Measurements from ENCODE around the gene AAK1.

Gene AAK1

GRCh38 chr2:69620870-69621269 is 22.7 kb downstream of the AAK1 start:
- Histone ChIP-seq H3K9me3 (ENCODE audit: control insufficient read depth, low read length) (no peaks in the 10 kb centered on the region), H3K4me3 (ENCODE audit: low read depth, low read length) (no peak overlapping the region), H3K27me3 (ENCODE audit: control insufficient read depth, insufficient read depth, low read length) (no peaks in the 10 kb centered on the region), H2AFZ (no peak overlapping the region), H3K4me2 (ENCODE audit: low read length) (no peak overlapping the region), H3K36me3 (ENCODE audit: control insufficient read depth, insufficient read depth, low read length) (no peaks in the 10 kb centered on the region), H3K79me2 (peaks cover 80% of the 10 kb centered on the region), H3K4me1 (peaks cover 51% of the 10 kb centered on the region), H3K9ac (no peak overlapping the region), H3K27ac (peak overlapping the region; percentile 8)
- TF ChIP-seq CTCF (IDR thresholded peaks at IDR 0.05) = no peak

- Histone ChIP-seq H3K9ac (no peak overlapping the region), H3K4me1 (peaks cover 57% of the 10 kb centered on the region), H2AFZ (no peak overlapping the region), H3K27me3 (ENCODE audit: control insufficient read depth, insufficient read depth, low read length) (no peaks in the 10 kb centered on the region), H3K9me3 (ENCODE audit: control insufficient read depth, low read length) (no peaks in the 10 kb centered on the region), H3K79me2 (peaks cover 83% of the 10 kb centered on the region), H3K4me2 (ENCODE audit: low read length) (peak overlapping the region; percentile 32), H3K27ac (peak overlapping the region; percentile 42), H3K36me3 (ENCODE audit: control insufficient read depth, insufficient read depth, low read length) (no peaks in the 10 kb centered on the region), H3K4me3 (ENCODE audit: low read depth, low read length) (no peak overlapping the region)
- no peak for TF ChIP-seq CTCF (IDR thresholded peaks at IDR 0.05)
Measured at GRCh38 chr2:69619725-69620124, 23.8 kb downstream of the AAK1 start.

GRCh38 chr2:69618362-69618761 is 25.2 kb downstream of the AAK1 start:
- Histone ChIP-seq H3K4me1 (peaks cover 69% of the 10 kb centered on the region), H3K79me2 (peaks cover 92% of the 10 kb centered on the region), H3K27ac (peak overlapping the region; percentile 42), H3K27me3 (ENCODE audit: control insufficient read depth, insufficient read depth, low read length) (no peaks in the 10 kb centered on the region), H3K4me2 (ENCODE audit: low read length) (peak overlapping the region; percentile 34), H3K9me3 (ENCODE audit: control insufficient read depth, low read length) (no peaks in the 10 kb centered on the region), H3K9ac (no peak overlapping the region), H3K4me3 (ENCODE audit: low read depth, low read length) (no peak overlapping the region), H2AFZ (no peak overlapping the region), H3K36me3 (ENCODE audit: control insufficient read depth, insufficient read depth, low read length) (no peaks in the 10 kb centered on the region)
- TF ChIP-seq CTCF (IDR thresholded peaks at IDR 0.05) = no peak

- Histone ChIP-seq H2AFZ (no peak overlapping the region), H3K27me3 (ENCODE audit: control insufficient read depth, insufficient read depth, low read length) (no peaks in the 10 kb centered on the region), H3K9me3 (ENCODE audit: control insufficient read depth, low read length) (no peaks in the 10 kb centered on the region), H3K36me3 (ENCODE audit: control insufficient read depth, insufficient read depth, low read length) (no peaks in the 10 kb centered on the region), H3K4me3 (ENCODE audit: low read depth, low read length) (no peak overlapping the region), H3K4me2 (ENCODE audit: low read length) (no peak overlapping the region), H3K9ac (no peak overlapping the region), H3K4me1 (peaks cover 73% of the 10 kb centered on the region), H3K79me2 (peaks cover 92% of the 10 kb centered on the region), H3K27ac (peak overlapping the region; percentile 17)
- TF ChIP-seq CTCF (IDR thresholded peaks at IDR 0.05) = no peak
Measured at GRCh38 chr2:69617744-69618143, 25.8 kb downstream of the AAK1 start.

- Histone ChIP-seq H3K4me1 (peaks cover 76% of the 10 kb centered on the region), H3K4me3 (ENCODE audit: low read depth, low read length) (no peak overlapping the region), H3K36me3 (ENCODE audit: control insufficient read depth, insufficient read depth, low read length) (no peaks in the 10 kb centered on the region)
Measured at GRCh38 chr2:69616755-69617154, 26.8 kb downstream of the AAK1 start.

More at GRCh38 chr2:69616755-69617154, 26.8 kb downstream of the AAK1 start:
- Histone ChIP-seq H3K4me2 (ENCODE audit: low read length) (no peak overlapping the region), H3K79me2 (peaks cover 89% of the 10 kb centered on the region), H2AFZ (no peak overlapping the region), H3K9me3 (ENCODE audit: control insufficient read depth, low read length) (no peaks in the 10 kb centered on the region), H3K9ac (no peak overlapping the region), H3K27me3 (ENCODE audit: control insufficient read depth, insufficient read depth, low read length) (no peaks in the 10 kb centered on the region), H3K27ac (peak overlapping the region; percentile 17)
- no peak for TF ChIP-seq CTCF (IDR thresholded peaks at IDR 0.05)

All from parathyroid adenoma (tissue), 2 donors.